HG02759 (cell line): ENCODE measurements around the gene PDZD7.

Source experiments
- ATAC-seq: cut with Tn5 transposase; IDR thresholded peaks from one replicate; pipeline ENCODE4 v1.9.1; 2021; ENCODE audit warnings: mild to moderate bottlenecking, moderate library complexity; ENCODE audit not compliant: unreplicated experiment

PDZD7 gene

GRCh38 chr10:101061624-101062231 lies 30.8 kb upstream of the PDZD7 start, which contains the start of gene KAZALD1:
KAZALD1 (plus strand) TSS chr10:101061989; CDS start chr10:101062593, 604 bp downstream.
- ATAC-seq: no peak

DNA sequence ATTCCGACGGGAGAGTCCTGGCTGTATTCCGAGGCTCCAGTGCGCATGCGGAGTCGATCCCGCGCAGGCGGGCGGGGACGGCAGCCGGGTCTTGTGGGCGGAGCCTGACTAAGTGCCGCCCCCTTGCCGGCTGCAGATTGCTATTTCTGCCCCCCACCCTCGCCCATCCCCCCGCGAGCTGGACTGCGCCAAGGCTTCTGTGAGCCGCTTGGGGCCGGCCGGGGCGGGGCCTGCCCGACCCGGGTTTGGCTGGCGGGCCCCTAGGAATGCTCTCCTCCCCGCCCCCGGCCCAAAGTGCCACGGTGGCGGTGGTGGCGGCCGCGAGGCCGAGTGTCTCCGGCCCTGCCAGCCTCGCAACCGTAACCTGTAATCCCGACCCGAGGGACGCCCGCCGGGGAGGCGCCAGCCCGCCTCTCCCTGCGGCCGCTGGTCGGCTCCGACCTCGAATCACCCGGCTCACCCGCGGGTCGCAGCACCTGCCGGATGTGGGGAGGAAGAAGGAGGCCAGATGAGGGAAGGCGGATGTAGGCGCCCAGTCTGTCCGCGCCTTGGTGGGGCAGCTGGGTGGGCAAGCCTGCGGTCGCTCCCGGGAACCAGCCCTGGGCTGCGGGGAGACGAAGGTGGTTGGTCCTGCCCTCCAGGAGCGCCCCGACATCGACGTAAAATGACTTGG lies 30.2 kb upstream of the PDZD7 start:
- peak; percentile 69 for ATAC-seq

DNA sequence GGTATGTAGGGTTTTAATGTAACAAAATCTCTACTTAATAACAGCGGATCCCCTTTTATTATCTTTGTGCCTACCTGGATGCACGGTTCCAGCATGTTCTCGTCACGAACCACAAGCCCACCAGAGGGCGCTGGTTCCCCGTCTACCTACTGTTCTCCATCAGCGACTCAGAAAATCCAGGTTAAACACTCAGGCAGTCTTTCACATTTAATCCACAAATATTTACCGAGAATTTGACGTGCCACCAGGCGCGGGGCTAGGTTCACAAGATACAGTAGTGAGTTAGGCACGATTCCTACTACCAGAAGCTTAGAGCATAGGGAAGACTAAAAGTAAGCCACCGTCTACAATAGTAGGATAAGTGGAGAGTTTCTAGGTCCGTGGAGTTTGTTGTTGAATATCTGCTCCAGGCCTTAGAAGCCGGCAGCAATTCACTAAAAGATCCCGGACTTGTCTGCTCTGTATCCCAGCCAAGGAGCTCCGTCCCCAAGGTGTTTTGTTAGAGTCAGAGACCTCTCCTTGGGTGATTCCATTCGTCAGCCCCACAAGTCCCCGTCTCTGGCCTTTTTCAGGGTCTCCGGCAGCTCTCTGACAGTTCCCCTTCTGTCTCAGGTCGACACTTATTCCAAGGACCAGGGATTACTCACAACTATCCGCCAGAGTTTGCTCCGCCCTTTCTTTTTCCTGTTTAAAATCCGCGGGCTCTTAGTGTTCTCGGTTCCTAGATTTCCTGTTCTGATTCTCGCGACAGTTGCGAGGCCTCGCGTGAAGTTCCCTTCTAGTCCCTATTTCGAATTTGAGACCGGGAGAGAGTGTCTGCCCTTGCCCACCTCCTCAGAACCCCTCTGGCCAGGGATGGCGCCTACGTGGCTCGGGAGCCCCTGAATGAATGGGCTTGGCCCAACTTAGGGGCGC lies 29.4 kb upstream of the PDZD7 start:
- peak; percentile 51 for ATAC-seq

DNA sequence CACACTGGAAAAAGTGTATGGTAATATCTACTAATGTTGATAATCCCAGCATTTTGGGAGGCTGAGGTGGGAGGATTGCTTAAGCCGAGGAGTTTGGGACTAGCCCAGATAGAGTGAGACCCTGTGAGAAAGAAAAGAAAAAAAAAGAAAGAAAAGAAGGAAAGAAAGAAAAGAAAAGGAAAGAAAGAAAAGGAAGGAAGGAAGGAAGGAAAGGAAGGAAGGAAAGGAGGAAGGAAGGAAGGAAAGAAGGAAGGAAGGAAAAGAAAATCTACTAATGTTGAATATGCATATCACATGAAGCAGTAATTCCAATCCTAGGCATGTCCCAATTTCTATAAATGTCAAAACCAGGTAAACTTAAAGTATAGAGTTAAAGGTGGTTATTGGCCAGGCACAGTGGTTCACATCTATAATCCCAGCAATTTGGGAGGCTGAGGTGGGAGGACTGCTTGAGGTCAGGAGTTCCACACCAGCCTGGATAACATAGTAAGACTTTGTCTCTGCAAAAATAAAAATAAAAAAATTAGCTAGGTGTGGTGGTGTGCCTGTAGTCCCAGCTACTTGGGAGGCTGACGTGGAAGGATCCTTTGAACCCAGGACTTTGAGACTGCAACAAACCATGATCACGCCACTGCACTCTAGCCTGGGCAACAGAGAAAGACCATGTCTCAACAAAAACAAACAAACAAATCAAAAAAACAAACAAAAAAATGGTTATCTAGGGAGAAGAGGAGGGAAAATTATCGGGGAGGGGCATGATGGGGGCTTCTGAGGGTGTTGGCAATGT lies 25.6 kb upstream of the PDZD7 start:
- no peak for ATAC-seq

DNA sequence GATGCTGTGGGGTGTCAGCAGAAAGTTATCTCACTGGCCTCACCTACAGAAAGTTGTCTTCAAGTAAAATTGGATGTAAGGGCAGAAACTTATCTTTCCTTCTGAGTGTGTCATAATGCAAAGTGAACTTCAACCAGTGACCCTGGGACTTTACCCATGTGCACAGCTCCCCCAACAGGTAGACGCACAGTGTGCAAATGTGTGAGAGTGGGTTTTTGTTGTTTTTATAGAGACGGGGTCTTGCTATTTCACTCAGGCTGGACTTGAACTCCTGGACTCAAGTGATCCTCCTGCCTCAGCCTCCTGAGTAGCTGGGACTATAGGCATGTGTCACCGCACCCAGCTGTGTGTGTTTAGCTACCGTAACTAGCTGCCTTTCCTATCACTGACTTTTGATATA lies 24.5 kb upstream of the PDZD7 start:
- no peak for ATAC-seq

- no peak for ATAC-seq
These were observed 23.9 kb upstream of the PDZD7 start for GRCh38 chr10:101054876-101055275.

DNA sequence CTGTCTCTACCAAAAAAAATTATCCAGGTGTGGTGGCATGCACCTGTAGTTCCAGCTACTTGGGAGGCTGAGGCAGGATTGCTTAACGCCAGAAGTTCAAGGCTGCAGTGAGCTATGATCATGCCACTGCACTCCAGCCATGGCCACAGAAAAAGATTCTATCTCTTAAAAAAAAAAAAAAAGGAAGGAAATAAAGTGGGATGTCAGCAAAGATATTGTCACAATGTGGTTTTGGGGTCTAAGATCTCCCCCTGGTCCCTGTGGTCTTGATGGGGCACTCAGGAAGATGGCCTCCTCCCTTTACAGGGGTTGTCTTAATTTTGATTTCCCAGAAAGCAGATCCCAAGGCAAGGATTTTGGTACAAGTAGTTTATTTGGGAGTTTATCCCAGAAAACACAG lies 23.4 kb upstream of the PDZD7 start:
- no peak for ATAC-seq

DNA sequence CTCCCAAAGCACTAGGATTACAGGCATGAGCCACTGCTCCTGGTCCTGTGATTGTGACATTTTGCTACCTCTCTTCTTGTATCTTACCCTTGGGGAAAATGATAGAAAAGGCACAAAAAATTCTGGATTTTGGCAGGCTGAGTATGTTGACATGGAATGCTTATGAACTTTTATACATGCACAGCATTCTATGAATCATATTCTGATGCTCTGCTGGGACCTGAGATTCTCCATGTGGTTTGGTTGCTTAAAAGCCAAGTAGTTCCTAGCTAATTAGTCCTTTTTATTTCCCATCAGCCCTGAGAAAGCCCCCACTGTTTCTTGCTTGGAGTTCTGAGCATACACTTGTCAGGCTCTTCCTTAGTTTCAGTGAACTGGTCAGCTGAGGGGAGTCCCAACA lies 22.6 kb upstream of the PDZD7 start:
- no peak for ATAC-seq

- no peak for ATAC-seq
These were observed 21.4 kb upstream of the PDZD7 start for GRCh38 chr10:101052285-101052684.

- peak; percentile 69 for ATAC-seq
These were observed 19.5 kb upstream of the PDZD7 start for GRCh38 chr10:101050208-101051069.

GRCh38 chr10:101047961-101048892 lies 17.3 kb upstream of the PDZD7 start:
- ATAC-seq: no peak

DNA sequence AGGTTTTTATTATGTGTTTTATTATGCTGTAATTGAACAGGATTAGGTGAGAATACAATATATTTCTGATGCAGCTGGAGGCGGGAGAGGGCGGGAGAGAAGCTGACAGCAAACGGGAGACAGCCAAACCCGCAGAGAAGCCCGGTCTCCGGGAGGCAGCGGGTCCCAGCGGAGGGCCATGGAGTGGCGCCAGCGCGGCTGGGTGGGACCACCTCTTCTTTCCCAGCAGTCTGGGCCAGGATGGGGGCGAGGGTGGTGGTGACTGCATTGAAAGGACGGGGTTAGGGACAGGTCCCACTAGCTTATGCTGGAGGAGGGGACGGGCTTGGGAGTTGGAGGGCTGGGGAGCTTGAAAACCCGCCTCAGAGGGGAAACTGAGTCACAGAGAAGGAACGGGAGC lies 16.3 kb upstream of the PDZD7 start:
- ATAC-seq: no peak

DNA sequence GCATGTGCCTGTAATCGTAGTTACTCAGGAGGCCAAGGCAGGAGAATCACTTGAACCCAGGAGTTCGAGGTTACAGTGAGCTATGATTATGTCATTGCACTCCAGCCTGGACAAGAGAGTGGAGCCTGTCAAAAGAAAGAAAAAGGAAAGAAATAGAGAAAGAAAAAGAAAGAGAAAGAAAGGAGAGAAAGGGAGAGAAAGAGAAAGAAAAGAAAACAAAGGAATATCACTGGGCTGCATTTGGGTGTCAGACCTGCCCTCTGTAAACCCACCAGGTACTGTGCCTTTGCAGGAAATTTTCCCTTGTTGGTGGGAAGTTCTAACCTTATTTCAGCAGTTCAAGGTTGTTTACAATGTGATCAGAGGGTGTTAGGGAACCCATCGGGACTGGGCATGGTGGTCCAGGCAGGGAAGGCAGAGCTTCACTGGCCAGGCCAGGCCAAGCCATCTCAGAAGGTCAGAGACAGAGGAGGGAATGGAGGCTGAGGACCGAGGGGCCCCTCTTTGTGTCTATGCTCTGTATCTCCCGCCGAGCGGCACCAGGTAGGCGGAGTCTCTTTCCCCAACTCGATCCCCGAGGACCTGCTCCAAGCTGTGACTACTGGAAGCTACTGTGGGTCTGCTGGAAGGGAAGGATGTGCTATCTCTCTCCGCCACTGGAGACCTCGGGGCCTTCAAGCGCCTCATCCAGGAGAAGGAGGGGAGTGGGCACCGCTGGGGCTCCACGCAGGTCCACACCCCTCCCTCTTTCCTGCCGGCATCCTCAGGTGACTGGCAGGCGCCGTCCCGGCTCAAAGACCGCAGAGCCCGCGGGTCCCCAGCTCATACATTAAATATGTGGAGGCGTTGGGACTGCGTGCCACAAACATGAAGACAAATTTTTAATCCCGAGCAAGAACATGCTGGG lies 15.7 kb upstream of the PDZD7 start:
- no peak for ATAC-seq

- ATAC-seq: no peak
These were observed 13.2 kb upstream of the PDZD7 start for GRCh38 chr10:101044117-101044516.

DNA sequence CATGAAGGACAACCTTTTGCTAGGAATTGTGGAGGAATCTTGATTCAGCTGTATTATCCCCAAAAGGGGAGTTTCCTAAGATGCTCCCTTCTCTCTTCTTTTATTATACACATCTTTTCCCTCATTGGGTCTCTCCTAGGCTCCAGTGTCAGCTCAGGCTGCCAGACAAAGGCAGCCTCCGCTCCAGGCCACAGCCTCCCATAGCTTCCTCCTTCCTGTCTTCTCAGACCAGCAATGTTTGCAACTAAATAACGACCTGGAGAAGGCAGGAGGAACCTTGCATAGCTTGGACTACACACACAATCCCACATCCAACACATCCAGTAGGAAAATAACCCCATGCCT lies 12.4 kb upstream of the PDZD7 start:
- ATAC-seq: no peak

DNA sequence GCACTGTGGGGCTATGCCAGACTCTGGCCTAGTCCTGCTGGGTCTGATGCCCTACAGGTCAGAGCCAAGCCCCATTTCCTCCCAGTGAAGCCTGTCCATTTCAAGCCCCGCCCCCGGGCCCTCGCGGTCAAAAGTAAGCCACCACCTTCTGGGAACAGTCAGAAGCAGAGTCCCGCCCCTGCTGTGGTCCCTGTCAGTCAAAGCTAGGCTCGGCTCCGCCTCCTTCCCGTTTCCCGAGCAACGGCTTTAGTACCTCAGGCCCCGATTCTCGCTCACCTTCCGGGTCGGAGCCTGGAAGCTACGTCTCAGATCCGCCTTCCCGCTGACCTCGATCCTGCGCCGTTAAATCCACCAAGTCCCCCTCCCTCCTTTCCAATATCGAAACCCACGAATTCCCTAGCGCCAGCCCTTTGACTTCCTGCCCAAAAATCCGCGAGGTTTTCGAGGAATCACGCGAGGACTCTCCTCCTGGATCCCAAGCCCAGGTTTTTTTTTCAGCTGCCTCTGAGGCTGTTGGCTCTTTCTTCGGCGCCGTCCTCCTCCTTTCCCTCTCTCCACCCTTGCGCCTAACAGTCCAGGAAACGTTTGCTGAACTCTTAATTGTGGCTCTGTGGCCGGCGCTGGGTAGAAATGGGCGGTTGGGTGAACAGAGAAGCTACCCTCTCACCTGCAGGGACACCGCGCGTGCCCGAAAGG lies 11.9 kb upstream of the PDZD7 start:
- ATAC-seq: peak; percentile 96

DNA sequence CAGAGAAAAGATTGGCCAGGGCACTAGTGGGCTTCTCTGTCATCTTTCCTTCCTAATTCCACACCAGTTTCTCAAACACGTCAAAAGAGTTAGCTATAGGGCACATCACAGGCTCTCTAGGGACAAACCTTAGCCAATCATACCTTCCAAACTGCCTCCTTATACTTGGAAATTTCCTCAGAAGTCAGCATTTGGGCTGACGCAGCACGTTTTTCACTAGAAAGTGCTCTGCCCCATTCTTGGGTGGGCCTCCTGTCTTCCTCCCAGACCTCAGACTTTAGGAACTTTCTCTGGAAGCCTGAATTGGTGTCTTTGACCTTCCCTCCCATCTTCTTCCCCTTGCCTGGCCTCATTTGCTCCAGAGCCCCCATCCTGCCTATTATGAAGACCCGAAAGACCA lies 11.2 kb upstream of the PDZD7 start:
- ATAC-seq: no peak
